ENCODE measurements around the gene PWWP2A.

The PWWP2A gene

GRCh38 chr5:160133071-160133917, 14.0 kb upstream of the PWWP2A start:
- DNase-seq (ENCODE audit: low read depth) = peak; percentile 10

- DNase-seq (ENCODE audit: low read depth) = peak; percentile 38
Observed at GRCh38 chr5:160129841-160130240, 10.6 kb upstream of the PWWP2A start.

- DNase-seq (ENCODE audit: low read depth) = no peak
Observed at GRCh38 chr5:160128632-160129031, 9.4 kb upstream of the PWWP2A start.

- no peak for DNase-seq (ENCODE audit: low read depth)
Observed at GRCh38 chr5:160119905-160120266, 636 bp upstream of the PWWP2A start.

- DNase-seq (ENCODE audit: low read depth) = no peak
Observed at GRCh38 chr5:160118349-160119141, 705 bp downstream of the PWWP2A start.

GRCh38 chr5:160116991-160117390, 2.3 kb downstream of the PWWP2A start:
- DNase-seq (ENCODE audit: low read depth) = no peak

- DNase-seq (ENCODE audit: low read depth) = no peak
Observed at GRCh38 chr5:160108124-160108523, 11.1 kb downstream of the PWWP2A start.

GRCh38 chr5:160105686-160106360, 13.4 kb downstream of the PWWP2A start:
- DNase-seq (ENCODE audit: low read depth) = no peak

GRCh38 chr5:160097991-160098390, 21.3 kb downstream of the PWWP2A start:
- no peak for DNase-seq (ENCODE audit: low read depth)

GRCh38 chr5:160096178-160096577, 23.1 kb downstream of the PWWP2A start:
- DNase-seq (ENCODE audit: low read depth) = no peak

GRCh38 chr5:160092960-160093707, 26.1 kb downstream of the PWWP2A start:
- no peak for DNase-seq (ENCODE audit: low read depth)

GRCh38 chr5:160092514-160092913, 26.7 kb downstream of the PWWP2A start:
- DNase-seq (ENCODE audit: low read depth) = no peak

GRCh38 chr5:160090059-160090458, 29.2 kb downstream of the PWWP2A start:
- DNase-seq (ENCODE audit: low read depth) = no peak

- DNase-seq (ENCODE audit: low read depth) = no peak
Observed at GRCh38 chr5:160089531-160089930, 29.7 kb downstream of the PWWP2A start.

GRCh38 chr5:160088805-160089204, 30.4 kb downstream of the PWWP2A start:
- no peak for DNase-seq (ENCODE audit: low read depth)

- DNase-seq (ENCODE audit: low read depth) = no peak
Observed at GRCh38 chr5:160087199-160087598, 32.1 kb downstream of the PWWP2A start.

GRCh38 chr5:160084144-160084543, 35.1 kb downstream of the PWWP2A start:
- no peak for DNase-seq (ENCODE audit: low read depth)

- no peak for DNase-seq (ENCODE audit: low read depth)
Observed at GRCh38 chr5:160083501-160083900, 35.7 kb downstream of the PWWP2A start.

- peak; percentile 13 for DNase-seq (ENCODE audit: low read depth)
Observed at GRCh38 chr5:160082614-160083500, 36.4 kb downstream of the PWWP2A start.

GRCh38 chr5:160081495-160081894, 37.8 kb downstream of the PWWP2A start:
- no peak for DNase-seq (ENCODE audit: low read depth)

GRCh38 chr5:160079753-160080152, 39.5 kb downstream of the PWWP2A start:
- DNase-seq (ENCODE audit: low read depth) = no peak

Data from fibroblast of the conjunctiva (primary cell).